SK-N-SH (cell line): Measurements from ENCODE around the gene GPM6B. TPM values are rescaled to one million over a fixed set of nuclear protein-coding genes. Genes with fewer than 3 reads are reported as not detected.
"Not testable (repeated sequence)": the region's sequence is repeated elsewhere in the genome, so short reads cannot be mapped to it uniquely, and the experiment has no call there.

ENCODE experiments used
- CTCF ChIA-PET: fragments of 300-600, 350-600 bp; formaldehyde crosslinking; extraction: SDS; loops from one replicate; lab custom pipeline; 2021; lab: Yijun Ruan, JAX
- POLR2A ChIA-PET: fragments of 350-600 bp; sonication (Branson Sonifier 250); formaldehyde crosslinking; extraction: SDS; loops from one replicate; lab custom pipeline; 2020; ENCODE audit warnings: antibody characterized with exemption, inconsistent platforms; lab: Yijun Ruan, JAX
- DNase-seq: peaks from one replicate; pipeline ENCODE4 v3.0.0; 2012
- H2AFZ ChIP-seq: fragments of 200-600 bp; sonication (generic); 2 replicates; pipeline ENCODE4 v1.8.1; 2016; ENCODE audit warnings: antibody characterized with exemption, mild to moderate bottlenecking, low read depth
- H3F3A ChIP-seq: fragments of 200-600 bp; sonication (generic); replicated peaks from 2 replicates; pipeline ENCODE3; 2016; ENCODE audit warnings: antibody characterized with exemption, mild to moderate bottlenecking; ENCODE audit not compliant: insufficient read depth
- H3K27ac ChIP-seq, 2 experiments: fragments of 200-500 bp in 1 of 2; fragments of 200-600 bp in 1 of 2; sonication (Bioruptor generic) in 1 of 2; sonication (generic), shearing (Covaris generic) in 1 of 2; 2 replicates each; pipeline versions ENCODE4 v1.5.1 to v1.6.1; 2014 to 2016; ENCODE audit warnings: low read depth in 2 of 2, inconsistent platforms in 1 of 2, low read length in 1 of 2, mild to moderate bottlenecking in 1 of 2, mixed read lengths in 1 of 2
- H3K27me3 ChIP-seq: fragments of 200-600 bp; sonication (generic), shearing (Covaris generic); 2 replicates; pipeline ENCODE4 v1.6.1; 2016; ENCODE audit warnings: mixed run types; ENCODE audit not compliant: insufficient read depth
- H3K36me3 ChIP-seq, 2 experiments: fragments of 200-500 bp in 1 of 2; fragments of 200-600 bp in 1 of 2; sonication (Bioruptor generic) in 1 of 2; sonication (generic) in 1 of 2; replicated peaks in 1 of 2; 2 replicates each; pipeline versions ENCODE3 to v1.5.1; 2014 to 2016; ENCODE audit warnings: low read length in 1 of 2, mild to moderate bottlenecking in 1 of 2; ENCODE audit not compliant: insufficient read depth in 2 of 2, control insufficient read depth in 1 of 2
- H3K4me1 ChIP-seq, 2 experiments: fragments of 200-500 bp in 1 of 2; fragments of 200-600 bp in 1 of 2; sonication (Bioruptor generic) in 1 of 2; sonication (generic), shearing (Covaris generic) in 1 of 2; 2 replicates each; pipeline versions ENCODE4 v1.5.1 to v1.6.1; 2014 to 2016; ENCODE audit warnings: low read depth in 1 of 2, low read length in 1 of 2, mixed run types in 1 of 2; ENCODE audit not compliant: insufficient read depth in 2 of 2, control insufficient read depth in 1 of 2
- H3K4me2 ChIP-seq: fragments of 200-600 bp; sonication (generic), shearing (Covaris generic); 2 replicates; pipeline ENCODE4 v1.6.1; 2017; ENCODE audit warnings: mixed run types
- H3K4me3 ChIP-seq, 2 experiments: fragments of 200-500 bp in 1 of 2; fragments of 200-600 bp in 1 of 2; sonication (Bioruptor generic) in 1 of 2; sonication (generic), shearing (Covaris generic) in 1 of 2; 2 replicates each; pipeline versions ENCODE4 v1.5.1 to v1.8.1; 2014 to 2016; ENCODE audit warnings: low read depth in 2 of 2, inconsistent platforms in 1 of 2, low read length in 1 of 2, mild to moderate bottlenecking in 1 of 2, mixed read lengths in 1 of 2, moderate library complexity in 1 of 2
- H3K79me2 ChIP-seq: fragments of 200-600 bp; sonication (generic); 2 replicates; pipeline ENCODE4 v1.8.1; 2017; ENCODE audit warnings: mild to moderate bottlenecking; ENCODE audit not compliant: insufficient read depth
- H3K9ac ChIP-seq: fragments of 200-600 bp; sonication (generic); 2 replicates; pipeline ENCODE4 v1.6.1; 2017; ENCODE audit warnings: mixed run types
- H3K9me2 ChIP-seq: fragments of 200-600 bp; sonication (generic); 2 replicates; pipeline ENCODE4 v1.6.1; 2017; ENCODE audit warnings: mixed run types
- H3K9me3 ChIP-seq: fragments of 200-600 bp; sonication (generic); 2 replicates; pipeline ENCODE4 v1.6.1; 2017; ENCODE audit warnings: mixed run types, mild to moderate bottlenecking, moderate library complexity
- H4K20me1 ChIP-seq: fragments of 200-600 bp; sonication (generic); 2 replicates; pipeline ENCODE4 v1.6.1; 2017; ENCODE audit warnings: mild to moderate bottlenecking, mixed run types; ENCODE audit not compliant: insufficient read depth
- CHD2 ChIP-seq: fragments of 150-350 bp; IDR thresholded peaks from 2 replicates; pipeline ENCODE4 v1.6.1; 2018; ENCODE audit warnings: low read length; ENCODE audit not compliant: partially characterized antibody
- ELF1 ChIP-seq: IDR thresholded peaks from 2 replicates; pipeline ENCODE4 v1.4.0; 2012
- EP300 ChIP-seq, 2 experiments: IDR thresholded peaks; 2 replicates each; pipeline versions ENCODE4 v1.4.0 to v1.6.1; 2012; ENCODE audit warnings: borderline replicate concordance in 1 of 2, low read depth in 1 of 2, low read length in 1 of 2
- FOXJ3 ChIP-seq: sonication (generic); formaldehyde crosslinking; IDR thresholded peaks from 2 replicates; pipeline ENCODE4 v1.5.1; 2020; ENCODE audit warnings: mild to moderate bottlenecking, missing genetic modification reagents
- GATA2 ChIP-seq: sonication (generic); formaldehyde crosslinking; IDR thresholded peaks from 2 replicates; pipeline ENCODE4 v1.5.0; 2020; ENCODE audit warnings: mild to moderate bottlenecking, missing genetic modification reagents
- MEF2A ChIP-seq: IDR thresholded peaks from 2 replicates; pipeline ENCODE4 v1.4.0; 2012; ENCODE audit warnings: low read depth, borderline replicate concordance
- POLR2AphosphoS5 ChIP-seq: IDR thresholded peaks from 2 replicates; pipeline ENCODE4 v1.6.1; 2012; ENCODE audit warnings: low read depth, low read length
- RAD21 ChIP-seq: IDR thresholded peaks from 2 replicates; pipeline ENCODE4 v1.6.1; 2012; ENCODE audit warnings: mild to moderate bottlenecking, low read length
- RCOR1 ChIP-seq: fragments of 150-350 bp; IDR thresholded peaks from 2 replicates; pipeline ENCODE4 v1.6.1; 2017; ENCODE audit warnings: antibody characterized with exemption, low read length
- RFX5 ChIP-seq: IDR thresholded peaks from 2 replicates; pipeline ENCODE4 v1.6.1; 2012; ENCODE audit warnings: mild to moderate bottlenecking, improper control_type of control experiment, low read length
- RXRA ChIP-seq: IDR thresholded peaks from 2 replicates; pipeline ENCODE4 v1.4.0; 2012; ENCODE audit warnings: low read depth, mild to moderate bottlenecking, borderline replicate concordance
- SIN3A ChIP-seq: IDR thresholded peaks from 2 replicates; pipeline ENCODE4 v1.6.1; 2012; ENCODE audit warnings: low read depth, mild to moderate bottlenecking, low read length, moderate library complexity, borderline replicate concordance
- SMC3 ChIP-seq: IDR thresholded peaks from 2 replicates; pipeline ENCODE4 v1.6.1; 2012; ENCODE audit warnings: low read depth, low read length, improper control_type of control experiment
- TAF1 ChIP-seq: IDR thresholded peaks from 2 replicates; pipeline ENCODE4 v1.6.1; 2012; ENCODE audit warnings: low read depth, mild to moderate bottlenecking, low read length, moderate library complexity, borderline replicate concordance
- TCF12 ChIP-seq: IDR thresholded peaks from 2 replicates; pipeline ENCODE4 v1.4.0; 2012
- YY1 ChIP-seq: IDR thresholded peaks from 2 replicates; pipeline ENCODE4 v1.4.0; 2012; ENCODE audit warnings: low read depth, mild to moderate bottlenecking
- WGBS: methylation state at CpG from one replicate; pipeline ENCODE4 v1.1.6; 2017; ENCODE audit warnings: low lambda C conversion rate; 5-methylcytosine and 5-hydroxymethylcytosine counted together
- polyA plus RNA-seq, 3 experiments: library from polyadenylated mRNA; depleted of rRNA; stranded (reverse); fragments of >200 nt; gene quantifications; 2 replicates each; pipeline ENCODE4 v1.2.3, GENCODE V29; 2012
- TF ChIP-seq, protein P1 (sequence below): fragments of 200-600 bp; sonication (generic); IDR thresholded peaks from 2 replicates; pipeline ENCODE4 v1.6.1; 2017; ENCODE audit warnings: antibody characterized with exemption, mild to moderate bottlenecking, moderate library complexity
- TF ChIP-seq, protein P2 (sequence below): IDR thresholded peaks from 2 replicates; pipeline ENCODE4 v1.4.0; 2012; ENCODE audit warnings: low read depth
- TF ChIP-seq, protein P3 (sequence below): fragments of 150-350 bp; IDR thresholded peaks from 2 replicates; pipeline ENCODE4 v1.6.1; 2016; ENCODE audit warnings: mild to moderate bottlenecking, low read depth, low read length
- TF ChIP-seq, protein P4 (sequence below): fragments of 150-350 bp; IDR thresholded peaks from 2 replicates; pipeline ENCODE4 v1.6.1; 2017; ENCODE audit warnings: antibody characterized with exemption, low read length, low read depth, borderline replicate concordance

GPM6B gene
- polyA plus RNA-seq, 1 of the 3 experiments (the other 2 are of a cell fraction) = 1.2 TPM

DNA sequence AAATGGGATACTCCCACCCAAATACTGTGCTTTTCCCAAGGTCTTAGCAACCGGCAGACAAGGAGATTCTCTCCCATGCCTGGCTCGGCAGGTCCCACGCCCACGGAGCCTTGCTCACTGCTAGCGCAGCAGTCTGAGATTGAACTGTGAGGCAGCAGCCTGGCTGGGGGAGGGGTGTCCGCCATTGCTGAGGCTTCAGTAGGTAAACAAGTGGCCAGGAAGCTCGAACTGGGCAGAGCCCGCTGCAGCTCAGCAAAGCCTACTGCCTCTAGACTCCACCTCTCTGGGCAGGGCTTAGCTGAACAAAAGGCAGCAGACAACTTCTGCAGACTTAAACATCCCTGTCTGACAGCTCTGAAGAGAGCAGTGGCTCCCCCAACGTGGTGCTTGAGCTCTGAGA lies 92.0 kb downstream of the GPM6B start:
- CTCF ChIA-PET, H3K9me3 ChIP-seq, H3K4me3 ChIP-seq, H3F3A ChIP-seq, DNase-seq, H3K9ac ChIP-seq, H3K27me3 ChIP-seq, POLR2A ChIA-PET, H3K27ac ChIP-seq, H3K4me2 ChIP-seq, H3K36me3 ChIP-seq, H3K4me1 ChIP-seq, H2AFZ ChIP-seq, H3K9me2 ChIP-seq: not testable (repeated sequence)
- Histone ChIP-seq H3K79me2 (peaks cover 97% of the 10 kb centered on the region), H4K20me1 (peaks cover 13% of the 10 kb centered on the region; the same call in 1 of the 2 replicates)
- no CpG with 5 or more reads among the region's 9 CpGs for WGBS

DNA sequence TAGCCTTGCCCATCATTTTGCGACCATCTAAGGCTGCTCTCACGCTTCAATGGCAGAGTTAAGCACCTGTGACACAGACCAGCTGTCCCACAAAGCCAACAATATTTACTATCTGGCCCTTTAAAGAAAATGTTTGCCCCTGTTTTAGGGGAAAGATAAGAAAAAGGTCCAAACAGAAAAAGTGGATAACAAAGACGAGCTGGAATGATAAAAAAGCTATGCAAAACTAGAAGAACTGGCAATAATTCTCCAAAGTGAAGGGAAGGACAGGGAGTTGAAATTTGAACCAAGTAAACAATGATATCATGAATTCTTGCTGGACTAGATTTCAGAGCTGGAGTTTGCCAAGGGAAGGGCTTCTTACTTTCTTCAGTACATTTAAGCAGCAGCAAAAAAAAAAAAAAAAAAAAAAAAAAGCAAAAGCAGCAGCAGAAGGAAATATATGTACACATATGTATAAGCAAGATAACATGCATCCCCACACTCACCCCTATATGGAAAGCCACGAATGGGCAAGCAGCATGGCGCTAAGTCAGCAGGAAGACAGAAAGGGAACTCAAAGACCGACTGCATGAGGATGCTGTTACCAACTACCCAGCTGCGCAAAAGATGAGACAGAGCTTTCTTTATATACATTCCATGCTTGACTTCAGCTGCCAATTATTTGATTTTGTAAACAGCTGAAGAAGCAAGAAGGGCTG lies 94.9 kb downstream of the GPM6B start:
- peaks cover 19 to 25% of the 10 kb centered on the region in 2 experiments for H3K36me3 ChIP-seq
- no peak overlapping the region for H2AFZ ChIP-seq
- no peaks in the 10 kb centered on the region for H3K9me2 ChIP-seq
- peaks cover 6% of the 10 kb centered on the region; the same call in 1 of the 2 replicates for H4K20me1 ChIP-seq
- no peak for DNase-seq
- no peaks in the 10 kb centered on the region for H3F3A ChIP-seq
- H3K9me3 ChIP-seq = no peaks in the 10 kb centered on the region
- H3K4me3 ChIP-seq = no peak overlapping the region
- ChIA-PET CTCF (interaction anchor here (1.0 kb wide), 1 partner anchor 310 kb away, joined by 3 read pairs; no protein-coding TSS in a partner anchor), POLR2A (interaction anchor here (1.0 kb wide), 1 partner anchor 12 kb away, joined by 3 read pairs; no protein-coding TSS in a partner anchor)
- H3K4me2 ChIP-seq = no peak overlapping the region
- TF ChIP-seq MEF2A = no peak
- TF ChIP-seq RCOR1 = no peak
- no peak for TF ChIP-seq FOXJ3 (CRISPR knock-in tag)
- no peak for TF ChIP-seq RFX5
- TF ChIP-seq EP300 (IDR thresholded peaks at IDR 0.05; ENCODE audit: borderline replicate concordance in 1 of 2, low read depth in 1 of 2, low read length in 1 of 2) = no peak
- TF ChIP-seq ELF1 = no peak
- TF ChIP-seq YY1 = no peak
- no peak for TF ChIP-seq TCF12
- TF ChIP-seq, protein P1, sequence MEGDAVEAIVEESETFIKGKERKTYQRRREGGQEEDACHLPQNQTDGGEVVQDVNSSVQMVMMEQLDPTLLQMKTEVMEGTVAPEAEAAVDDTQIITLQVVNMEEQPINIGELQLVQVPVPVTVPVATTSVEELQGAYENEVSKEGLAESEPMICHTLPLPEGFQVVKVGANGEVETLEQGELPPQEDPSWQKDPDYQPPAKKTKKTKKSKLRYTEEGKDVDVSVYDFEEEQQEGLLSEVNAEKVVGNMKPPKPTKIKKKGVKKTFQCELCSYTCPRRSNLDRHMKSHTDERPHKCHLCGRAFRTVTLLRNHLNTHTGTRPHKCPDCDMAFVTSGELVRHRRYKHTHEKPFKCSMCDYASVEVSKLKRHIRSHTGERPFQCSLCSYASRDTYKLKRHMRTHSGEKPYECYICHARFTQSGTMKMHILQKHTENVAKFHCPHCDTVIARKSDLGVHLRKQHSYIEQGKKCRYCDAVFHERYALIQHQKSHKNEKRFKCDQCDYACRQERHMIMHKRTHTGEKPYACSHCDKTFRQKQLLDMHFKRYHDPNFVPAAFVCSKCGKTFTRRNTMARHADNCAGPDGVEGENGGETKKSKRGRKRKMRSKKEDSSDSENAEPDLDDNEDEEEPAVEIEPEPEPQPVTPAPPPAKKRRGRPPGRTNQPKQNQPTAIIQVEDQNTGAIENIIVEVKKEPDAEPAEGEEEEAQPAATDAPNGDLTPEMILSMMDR = no peak
- no peak for TF ChIP-seq RAD21
- TF ChIP-seq, protein P2, sequence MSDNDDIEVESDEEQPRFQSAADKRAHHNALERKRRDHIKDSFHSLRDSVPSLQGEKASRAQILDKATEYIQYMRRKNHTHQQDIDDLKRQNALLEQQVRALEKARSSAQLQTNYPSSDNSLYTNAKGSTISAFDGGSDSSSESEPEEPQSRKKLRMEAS = no peak
- no peak for TF ChIP-seq SIN3A
- TF ChIP-seq SMC3 = no peak
- TF ChIP-seq RXRA = no peak
- no peak for TF ChIP-seq CHD2
- no peak for TF ChIP-seq TAF1
- TF ChIP-seq POLR2AphosphoS5 = no peak
- TF ChIP-seq GATA2 (CRISPR knock-in tag) = no peak
- TF ChIP-seq, protein P3, sequence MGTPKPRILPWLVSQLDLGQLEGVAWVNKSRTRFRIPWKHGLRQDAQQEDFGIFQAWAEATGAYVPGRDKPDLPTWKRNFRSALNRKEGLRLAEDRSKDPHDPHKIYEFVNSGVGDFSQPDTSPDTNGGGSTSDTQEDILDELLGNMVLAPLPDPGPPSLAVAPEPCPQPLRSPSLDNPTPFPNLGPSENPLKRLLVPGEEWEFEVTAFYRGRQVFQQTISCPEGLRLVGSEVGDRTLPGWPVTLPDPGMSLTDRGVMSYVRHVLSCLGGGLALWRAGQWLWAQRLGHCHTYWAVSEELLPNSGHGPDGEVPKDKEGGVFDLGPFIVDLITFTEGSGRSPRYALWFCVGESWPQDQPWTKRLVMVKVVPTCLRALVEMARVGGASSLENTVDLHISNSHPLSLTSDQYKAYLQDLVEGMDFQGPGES = no peak
- TF ChIP-seq, protein P4, sequence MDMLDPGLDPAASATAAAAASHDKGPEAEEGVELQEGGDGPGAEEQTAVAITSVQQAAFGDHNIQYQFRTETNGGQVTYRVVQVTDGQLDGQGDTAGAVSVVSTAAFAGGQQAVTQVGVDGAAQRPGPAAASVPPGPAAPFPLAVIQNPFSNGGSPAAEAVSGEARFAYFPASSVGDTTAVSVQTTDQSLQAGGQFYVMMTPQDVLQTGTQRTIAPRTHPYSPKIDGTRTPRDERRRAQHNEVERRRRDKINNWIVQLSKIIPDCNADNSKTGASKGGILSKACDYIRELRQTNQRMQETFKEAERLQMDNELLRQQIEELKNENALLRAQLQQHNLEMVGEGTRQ = no peak
- H3K27ac ChIP-seq = no peak overlapping the region
- 84% methylated on average over 7 of the region's 7 CpGs for WGBS
- peaks cover 81% of the 10 kb centered on the region for H3K79me2 ChIP-seq
- H3K4me1 ChIP-seq = peaks cover 0 to 3% of the 10 kb centered on the region in 2 experiments; a peak in 1 of 4 replicates
- H3K27me3 ChIP-seq = no peaks in the 10 kb centered on the region
- no peak overlapping the region for H3K9ac ChIP-seq
